Measurements from ENCODE around the gene WNT7B. TPM values are rescaled to one million over a fixed set of nuclear protein-coding genes. Genes with fewer than 3 reads are reported as not detected.

The WNT7B gene
- total RNA-seq, 2 donors from 2014 or later, result 0.19 TPM; not detected in 1

DNA sequence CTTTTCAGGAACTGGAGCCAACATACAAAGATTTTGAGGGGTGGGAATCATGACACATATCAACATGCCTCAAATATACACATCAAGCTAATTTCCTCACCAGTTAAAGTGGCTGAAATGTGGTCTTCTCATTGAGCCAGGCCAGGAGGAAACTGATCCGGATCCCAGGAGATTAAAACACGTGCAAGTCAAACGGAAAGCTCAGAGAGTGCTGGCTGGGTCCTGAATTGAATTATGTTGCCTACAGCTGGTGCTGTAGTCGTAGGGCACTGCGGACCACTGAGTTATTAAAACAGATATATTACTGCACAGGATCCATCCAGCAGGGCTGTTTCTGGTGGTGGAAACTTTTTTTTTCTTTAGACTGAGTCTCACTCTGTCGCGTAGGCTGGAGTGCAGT, 14.1 kb upstream of the WNT7B start:
- Histone ChIP-seq H3K27me3 (no peaks in the 10 kb centered on the region), H3K4me3 (no peak overlapping the region), H3K27ac (no peak overlapping the region), H3K36me3 (no peaks in the 10 kb centered on the region), H3K4me1 (peaks cover 0 to 19% of the 10 kb centered on the region in 2 donors), H3K9me3 (peaks cover 0 to under 1% of the 10 kb centered on the region in 2 donors)
- DNase-seq (ENCODE audit: low spot score), result no peak
- TF ChIP-seq, protein P1, sequence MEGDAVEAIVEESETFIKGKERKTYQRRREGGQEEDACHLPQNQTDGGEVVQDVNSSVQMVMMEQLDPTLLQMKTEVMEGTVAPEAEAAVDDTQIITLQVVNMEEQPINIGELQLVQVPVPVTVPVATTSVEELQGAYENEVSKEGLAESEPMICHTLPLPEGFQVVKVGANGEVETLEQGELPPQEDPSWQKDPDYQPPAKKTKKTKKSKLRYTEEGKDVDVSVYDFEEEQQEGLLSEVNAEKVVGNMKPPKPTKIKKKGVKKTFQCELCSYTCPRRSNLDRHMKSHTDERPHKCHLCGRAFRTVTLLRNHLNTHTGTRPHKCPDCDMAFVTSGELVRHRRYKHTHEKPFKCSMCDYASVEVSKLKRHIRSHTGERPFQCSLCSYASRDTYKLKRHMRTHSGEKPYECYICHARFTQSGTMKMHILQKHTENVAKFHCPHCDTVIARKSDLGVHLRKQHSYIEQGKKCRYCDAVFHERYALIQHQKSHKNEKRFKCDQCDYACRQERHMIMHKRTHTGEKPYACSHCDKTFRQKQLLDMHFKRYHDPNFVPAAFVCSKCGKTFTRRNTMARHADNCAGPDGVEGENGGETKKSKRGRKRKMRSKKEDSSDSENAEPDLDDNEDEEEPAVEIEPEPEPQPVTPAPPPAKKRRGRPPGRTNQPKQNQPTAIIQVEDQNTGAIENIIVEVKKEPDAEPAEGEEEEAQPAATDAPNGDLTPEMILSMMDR (IDR thresholded peaks at IDR 0.05), result no peak

DNA sequence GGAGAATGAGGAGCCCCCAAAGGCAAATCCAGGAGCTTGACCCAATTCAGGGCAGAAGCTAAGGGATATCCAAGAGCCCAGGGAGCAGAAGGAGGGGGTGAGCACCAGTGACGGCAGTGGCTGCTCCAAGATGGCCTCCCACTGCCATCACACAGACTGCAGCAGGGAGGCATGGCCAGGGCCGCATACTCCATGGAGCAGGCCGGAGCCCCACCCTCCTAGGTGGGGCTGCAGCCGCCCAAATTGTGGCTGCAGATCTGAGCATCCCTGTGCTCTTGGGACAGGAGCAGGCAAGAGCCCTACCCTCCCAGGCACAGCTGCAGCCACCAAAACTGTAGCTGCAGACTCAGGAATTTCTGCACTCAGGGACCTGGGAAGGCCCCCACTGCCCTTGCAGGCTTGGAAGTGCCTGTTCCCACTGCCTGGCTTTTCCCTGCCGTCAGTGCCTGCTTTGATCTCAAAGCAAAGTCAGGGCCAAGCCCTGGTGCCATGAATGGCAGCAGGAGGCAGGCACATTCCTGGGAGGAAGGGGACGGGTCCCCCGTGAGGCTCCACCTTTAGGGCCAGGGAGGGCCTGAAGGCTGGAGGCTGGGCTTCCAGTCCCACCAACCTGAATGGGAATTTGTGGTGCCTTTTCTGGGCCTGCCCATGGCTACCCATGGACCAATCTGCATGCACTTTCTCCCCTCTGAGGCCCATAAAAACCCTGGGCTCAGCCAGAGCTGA, 10.3 kb upstream of the WNT7B start:
- no peak for DNase-seq (ENCODE audit: low spot score)
- no peaks in the 10 kb centered on the region for H3K27me3 ChIP-seq
- TF ChIP-seq, protein P1 (IDR thresholded peaks at IDR 0.05), result no peak
- H3K4me3 ChIP-seq, result no peak overlapping the region
- H3K9me3 ChIP-seq, result peaks cover 0 to 13% of the 10 kb centered on the region in 2 donors
- H3K27ac ChIP-seq, result no peak overlapping the region
- no peaks in the 10 kb centered on the region for H3K36me3 ChIP-seq
- no peaks in the 10 kb centered on the region for H3K4me1 ChIP-seq

- no peaks in the 10 kb centered on the region for H3K27me3 ChIP-seq
- TF ChIP-seq, protein P1 (IDR thresholded peaks at IDR 0.05), result no peak
- H3K9me3 ChIP-seq, result peaks cover 0 to 13% of the 10 kb centered on the region in 2 donors
- no peak for DNase-seq (ENCODE audit: low spot score)
- no peaks in the 10 kb centered on the region for H3K36me3 ChIP-seq
- H3K4me3 ChIP-seq, result no peak overlapping the region
- H3K4me1 ChIP-seq, result no peaks in the 10 kb centered on the region
- no peak overlapping the region for H3K27ac ChIP-seq
These were observed 7.5 kb upstream of the WNT7B start for GRCh38 chr22:45984316-45984916.

GRCh38 chr22:45983797-45984196, 6.8 kb upstream of the WNT7B start:
- peaks cover 1 to 5% of the 10 kb centered on the region in 2 donors for H3K4me1 ChIP-seq
- DNase-seq (ENCODE audit: low spot score), result no peak
- no peak overlapping the region for H3K4me3 ChIP-seq
- peaks cover 0 to 13% of the 10 kb centered on the region in 2 donors for H3K9me3 ChIP-seq
- TF ChIP-seq, protein P1 (IDR thresholded peaks at IDR 0.05), result no peak
- no peak overlapping the region for H3K27ac ChIP-seq
- H3K36me3 ChIP-seq, result no peaks in the 10 kb centered on the region
- H3K27me3 ChIP-seq, result no peaks in the 10 kb centered on the region

GRCh38 chr22:45980761-45981160, 3.8 kb upstream of the WNT7B start:
- DNase-seq (ENCODE audit: low spot score), result no peak
- H3K36me3 ChIP-seq, result no peaks in the 10 kb centered on the region
- no peak overlapping the region for H3K27ac ChIP-seq
- H3K27me3 ChIP-seq, result peaks cover 11 to 18% of the 10 kb centered on the region in 2 donors
- peaks cover 3 to 30% of the 10 kb centered on the region in 2 donors for H3K4me1 ChIP-seq
- H3K4me3 ChIP-seq, result no peak overlapping the region
- TF ChIP-seq, protein P1 (IDR thresholded peaks at IDR 0.05), result no peak
- H3K9me3 ChIP-seq, result peaks cover 0 to 9% of the 10 kb centered on the region in 2 donors
